ENCODE results near the gene CHCHD3. TPM values are rescaled to one million over a fixed set of nuclear protein-coding genes. Genes with fewer than 3 reads are reported as not detected.
"Not testable (repeated sequence)": the region's sequence is repeated elsewhere in the genome, so short reads cannot be mapped to it uniquely, and the experiment has no call there.

Gene CHCHD3
- total RNA-seq, 1 donor = 104 TPM

GRCh38 chr7:132935608-132936007 lies 146.3 kb downstream of the CHCHD3 start:
- no peak overlapping the region for H3K4me3 ChIP-seq (ENCODE audit: low read depth, low read length)
- no peak for DNase-seq (ENCODE audit: low read depth)
- no peak for TF ChIP-seq CTCF (IDR thresholded peaks at IDR 0.05; ENCODE audit: insufficient read depth, low read depth, low read length)

- DNase-seq (ENCODE audit: low read depth) = no peak
- no peak for TF ChIP-seq CTCF (IDR thresholded peaks at IDR 0.05; ENCODE audit: insufficient read depth, low read depth, low read length)
- no peak overlapping the region for H3K4me3 ChIP-seq (ENCODE audit: low read depth, low read length)
Observed at GRCh38 chr7:132934017-132934416, 147.9 kb downstream of the CHCHD3 start.

- DNase-seq (ENCODE audit: low read depth) = peak; percentile 95
- TF ChIP-seq CTCF (IDR thresholded peaks at IDR 0.05; ENCODE audit: insufficient read depth, low read depth, low read length) = no peak
- no peak overlapping the region for H3K4me3 ChIP-seq (ENCODE audit: low read depth, low read length)
Observed at GRCh38 chr7:132933072-132933458, 148.8 kb downstream of the CHCHD3 start.

- H3K4me3 ChIP-seq (ENCODE audit: low read depth, low read length) = no peak overlapping the region
- DNase-seq (ENCODE audit: low read depth) = no peak
- TF ChIP-seq CTCF (IDR thresholded peaks at IDR 0.05; ENCODE audit: insufficient read depth, low read depth, low read length) = no peak
Observed at GRCh38 chr7:132932296-132933071, 149.4 kb downstream of the CHCHD3 start.

GRCh38 chr7:132930881-132931280 lies 151.0 kb downstream of the CHCHD3 start:
- DNase-seq (ENCODE audit: low read depth) = no peak
- H3K4me3 ChIP-seq (ENCODE audit: low read depth, low read length) = no peak overlapping the region
- peak; percentile 42 for TF ChIP-seq CTCF (IDR thresholded peaks at IDR 0.05; ENCODE audit: insufficient read depth, low read depth, low read length)

- DNase-seq (ENCODE audit: low read depth) = peak; percentile 79
Observed at GRCh38 chr7:132929944-132930343, 151.9 kb downstream of the CHCHD3 start.

GRCh38 chr7:132919771-132920170 lies 162.1 kb downstream of the CHCHD3 start:
- peak; percentile 34 for DNase-seq (ENCODE audit: low read depth)
- TF ChIP-seq CTCF (IDR thresholded peaks at IDR 0.05; ENCODE audit: insufficient read depth, low read depth, low read length) = no peak
- no peak overlapping the region for H3K4me3 ChIP-seq (ENCODE audit: low read depth, low read length)

More at GRCh38 chr7:132929944-132930343, 151.9 kb downstream of the CHCHD3 start:
- not testable (repeated sequence) for H3K4me3 ChIP-seq (ENCODE audit: low read depth, low read length)

Measured in fibroblast of villous mesenchyme (primary cell).